Medulla oblongata (tissue), 1 donor: Measurements from ENCODE around the gene LOXL1.
A peak's percentile ranks its signal among the peaks of the same experiment; 100 is the strongest.

Experiments
- DNase-seq: peaks from one replicate; pipeline ENCODE4 v3.0.0-alpha.2; 2015; ENCODE audit errors: extremely low spot score

The LOXL1 gene

GRCh38 chr15:73899197-73900094, 26.8 kb upstream of the LOXL1 start:
- DNase-seq: no peak

GRCh38 chr15:73900095-73900712, 26.1 kb upstream of the LOXL1 start:
- DNase-seq: no peak

- no peak for DNase-seq
These were observed 25.0 kb upstream of the LOXL1 start for GRCh38 chr15:73901126-73901810.

GRCh38 chr15:73902121-73903020, 23.9 kb upstream of the LOXL1 start:
- DNase-seq: no peak

- DNase-seq: no peak
These were observed 22.0 kb upstream of the LOXL1 start for GRCh38 chr15:73904026-73904815.

GRCh38 chr15:73905225-73905827, 20.9 kb upstream of the LOXL1 start:
- DNase-seq: no peak

- no peak for DNase-seq
These were observed 19.8 kb upstream of the LOXL1 start for GRCh38 chr15:73906346-73907034.

- no peak for DNase-seq
These were observed 19.2 kb upstream of the LOXL1 start for GRCh38 chr15:73907035-73907408.

GRCh38 chr15:73908030-73908821, 18.0 kb upstream of the LOXL1 start:
- DNase-seq: peak; percentile 79

GRCh38 chr15:73908822-73909122, 17.5 kb upstream of the LOXL1 start:
- no peak for DNase-seq

GRCh38 chr15:73909651-73910050, 16.6 kb upstream of the LOXL1 start:
- DNase-seq: no peak

GRCh38 chr15:73910522-73911303, 15.5 kb upstream of the LOXL1 start:
- DNase-seq: no peak

- DNase-seq: no peak
These were observed 14.1 kb upstream of the LOXL1 start for GRCh38 chr15:73912030-73912596.

GRCh38 chr15:73914145-73914544, 12.1 kb upstream of the LOXL1 start:
- no peak for DNase-seq

GRCh38 chr15:73915082-73915481, 11.2 kb upstream of the LOXL1 start:
- DNase-seq: no peak

- no peak for DNase-seq
These were observed 7.5 kb upstream of the LOXL1 start for GRCh38 chr15:73918784-73919183.

- no peak for DNase-seq
These were observed 6.6 kb upstream of the LOXL1 start for GRCh38 chr15:73919706-73920105.
